Daoy (cell line): ENCODE measurements around the gene GPR148. TPM values are rescaled to one million over a fixed set of nuclear protein-coding genes. Genes with fewer than 3 reads are reported as not detected.

Experiments used
- DNase-seq: peaks from one replicate; pipeline ENCODE4 v3.0.0-alpha.2; 2015; ENCODE audit warnings: low read depth
- total RNA-seq: library from RNA; depleted of rRNA; stranded (reverse); fragments of >200 nt; shearing (Covaris generic); gene quantifications from 2 replicates; pipeline ENCODE4 v1.2.3, GENCODE V29; 2014; rRNA removed

Gene GPR148
- total RNA-seq, 1 experiment from 2014 or later: not detected

DNA sequence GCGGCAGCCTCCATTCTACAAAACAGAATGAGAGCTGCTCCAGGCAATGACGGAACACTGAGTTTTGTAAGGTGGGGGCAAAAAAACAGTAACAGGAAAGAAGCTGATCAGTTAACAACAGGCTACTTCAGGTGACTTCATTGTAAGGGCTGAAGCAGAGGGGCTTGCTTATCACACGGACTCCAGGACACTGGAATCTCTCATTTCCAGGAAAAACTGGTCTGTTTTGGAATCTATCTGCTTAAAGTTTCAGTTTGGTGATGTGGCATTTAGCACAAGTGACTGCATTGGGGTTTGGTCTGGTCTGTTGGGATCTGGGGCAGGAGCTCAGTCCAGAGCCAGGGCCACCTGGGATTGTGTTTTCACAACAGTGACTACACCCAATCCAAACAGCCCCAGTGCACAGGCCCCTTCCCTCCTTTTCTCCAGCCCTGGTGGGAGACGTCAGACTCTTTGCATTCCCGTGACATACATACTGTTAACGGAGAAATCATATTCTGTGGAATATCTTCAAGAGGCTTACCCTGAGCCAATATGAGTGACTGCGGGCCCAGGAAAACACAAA lies 40.6 kb downstream of the GPR148 start:
- no peak for DNase-seq

DNA sequence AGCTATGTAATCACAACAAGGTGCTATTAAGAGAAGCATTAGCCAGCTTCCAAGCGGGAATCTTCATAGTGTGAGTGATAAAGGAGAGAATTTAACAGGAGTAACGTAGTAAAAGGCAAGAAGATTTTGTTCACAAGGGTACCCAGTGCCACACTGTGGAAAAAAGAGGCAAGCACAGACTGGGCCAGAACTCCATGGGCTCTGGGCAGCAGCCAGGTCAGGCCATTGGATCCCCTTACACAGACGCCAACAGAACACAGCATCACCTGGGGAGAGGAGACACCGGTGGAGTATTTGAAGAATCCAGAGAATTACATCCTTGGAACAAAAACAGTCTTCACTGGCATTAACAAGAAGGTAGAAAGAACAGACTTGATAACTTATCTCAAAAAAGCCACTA lies 47.7 kb downstream of the GPR148 start:
- DNase-seq: no peak

DNA sequence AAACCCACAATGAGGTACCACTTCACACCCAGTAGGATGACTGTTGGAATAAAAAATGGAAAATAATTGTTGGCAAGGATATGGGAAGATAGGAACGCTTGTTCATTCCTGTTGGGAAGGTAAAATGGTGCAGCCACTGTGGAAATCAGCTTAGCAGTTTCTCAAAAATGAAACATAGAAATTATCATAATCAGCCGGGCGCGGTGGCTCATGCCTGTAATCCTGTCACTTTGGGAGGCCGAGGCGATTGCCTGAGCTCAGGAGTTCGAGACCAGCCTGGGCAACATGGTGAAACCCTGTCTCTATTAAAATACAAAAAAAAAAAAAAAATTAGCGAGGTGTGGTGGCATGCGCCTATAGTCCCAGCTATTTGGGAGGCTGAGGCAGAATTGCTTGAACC lies 49.9 kb downstream of the GPR148 start:
- no peak for DNase-seq

Other genes with a start within 250 kb of the GPR148 start
- gene POTEI, start 219.7 kb upstream of the GPR148 start, total RNA-seq: 0.06 and 0.40 TPM in 2 replicates
- not detected in 2 replicates for gene CFC1B, start 207.8 kb upstream of the GPR148 start, total RNA-seq
- gene CFC1, start 129.5 kb upstream of the GPR148 start, total RNA-seq: not detected in 2 replicates
- 0.06 and 0.18 TPM in 2 replicates for gene POTEJ, start 117.6 kb upstream of the GPR148 start, total RNA-seq
- not detected in 2 replicates for gene AMER3, start 26.5 kb downstream of the GPR148 start, total RNA-seq
- 0.27 and 1.5 TPM in 2 replicates for gene ARHGEF4, start 107.8 kb downstream of the GPR148 start, total RNA-seq